Type B pancreatic cell (in vitro differentiated cells): Measurements from ENCODE around the gene ATP10B. TPM values are rescaled to one million over a fixed set of nuclear protein-coding genes. Genes with fewer than 3 reads are reported as not detected.

Source experiments
- DNase-seq: peaks from one replicate; pipeline ENCODE4 v3.0.0; 2021; ENCODE audit warnings: mixed read lengths; ENCODE audit not compliant: unreplicated experiment; ENCODE audit errors: extremely low spot score
- H3K27ac Mint-ChIP-seq: 2 replicates; pipeline ENCODE4 v1.8.0; 2021; ENCODE audit warnings: mild to moderate bottlenecking, mixed read lengths
- H3K27me3 Mint-ChIP-seq: 2 replicates; pipeline ENCODE4 v1.8.0; 2021; ENCODE audit warnings: mixed read lengths
- H3K36me3 Mint-ChIP-seq: 2 replicates; pipeline ENCODE4 v1.8.0; 2021; ENCODE audit warnings: mixed read lengths
- H3K4me1 Mint-ChIP-seq: one replicate; pipeline ENCODE4 v1.8.0; 2021; ENCODE audit warnings: mixed read lengths; ENCODE audit not compliant: unreplicated experiment
- H3K4me3 Mint-ChIP-seq: 2 replicates; pipeline ENCODE4 v1.8.0; 2021; ENCODE audit warnings: mild to moderate bottlenecking, mixed read lengths
- H3K9me3 Mint-ChIP-seq: 2 replicates; pipeline ENCODE4 v1.8.0; 2021; ENCODE audit warnings: mixed read lengths
- CTCF ChIP-seq: fragments of 200-600 bp; sonication (generic); conservative IDR thresholded peaks from 2 replicates; pipeline ENCODE4 v1.5.0; 2021; ENCODE audit warnings: antibody characterized with exemption, mild to moderate bottlenecking
- total RNA-seq: library from RNA; stranded (reverse); gene quantifications from 2 replicates; pipeline ENCODE4 v1.2.1, GENCODE V29; 2021; ENCODE audit warnings: low replicate concordance

The ATP10B gene
- total RNA-seq, 1 donor from 2014 or later = 4.0 TPM

DNA sequence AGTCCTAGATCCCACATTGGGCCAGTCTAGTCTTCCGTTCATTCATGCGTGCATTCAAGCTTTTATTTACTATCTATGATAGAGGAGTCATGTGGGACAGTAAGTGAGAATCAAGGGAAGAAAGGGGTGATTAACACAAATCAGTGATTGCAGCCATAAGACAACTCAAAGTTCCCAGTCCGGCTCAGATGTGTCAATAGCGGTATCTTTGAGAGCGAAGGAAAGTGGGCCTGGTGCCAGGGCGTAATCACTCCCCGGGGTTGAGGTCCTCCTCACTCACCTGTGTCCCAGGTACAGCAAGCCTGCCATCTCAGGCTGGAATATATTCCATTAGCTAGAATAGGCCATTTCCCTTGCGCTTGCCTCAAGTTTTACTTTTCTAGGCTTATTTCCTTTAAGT lies 196.3 kb downstream of the ATP10B start:
- no peaks in the 10 kb centered on the region for H3K36me3 Mint-ChIP-seq
- no peak overlapping the region for H3K4me3 Mint-ChIP-seq
- no peaks in the 10 kb centered on the region for H3K9me3 Mint-ChIP-seq
- H3K27ac Mint-ChIP-seq = no peak overlapping the region
- no peaks in the 10 kb centered on the region for H3K27me3 Mint-ChIP-seq
- no peaks in the 10 kb centered on the region for H3K4me1 Mint-ChIP-seq
- DNase-seq = no peak
- TF ChIP-seq CTCF = no peak

- Mint-ChIP-seq H3K4me1 (no peaks in the 10 kb centered on the region), H3K4me3 (no peak overlapping the region), H3K9me3 (no peaks in the 10 kb centered on the region), H3K36me3 (no peaks in the 10 kb centered on the region), H3K27me3 (no peaks in the 10 kb centered on the region), H3K27ac (no peak overlapping the region)
- DNase-seq = no peak
- no peak for TF ChIP-seq CTCF
These were observed 200.0 kb downstream of the ATP10B start for GRCh38 chr5:160651692-160652645.

- H3K4me1 Mint-ChIP-seq = no peaks in the 10 kb centered on the region
- no peak overlapping the region for H3K27ac Mint-ChIP-seq
- no peak for DNase-seq
- TF ChIP-seq CTCF = peak; percentile 68
- H3K9me3 Mint-ChIP-seq = no peaks in the 10 kb centered on the region
- no peak overlapping the region for H3K4me3 Mint-ChIP-seq
- no peaks in the 10 kb centered on the region for H3K36me3 Mint-ChIP-seq
- H3K27me3 Mint-ChIP-seq = no peaks in the 10 kb centered on the region
These were observed 202.7 kb downstream of the ATP10B start for GRCh38 chr5:160649304-160649703.

DNA sequence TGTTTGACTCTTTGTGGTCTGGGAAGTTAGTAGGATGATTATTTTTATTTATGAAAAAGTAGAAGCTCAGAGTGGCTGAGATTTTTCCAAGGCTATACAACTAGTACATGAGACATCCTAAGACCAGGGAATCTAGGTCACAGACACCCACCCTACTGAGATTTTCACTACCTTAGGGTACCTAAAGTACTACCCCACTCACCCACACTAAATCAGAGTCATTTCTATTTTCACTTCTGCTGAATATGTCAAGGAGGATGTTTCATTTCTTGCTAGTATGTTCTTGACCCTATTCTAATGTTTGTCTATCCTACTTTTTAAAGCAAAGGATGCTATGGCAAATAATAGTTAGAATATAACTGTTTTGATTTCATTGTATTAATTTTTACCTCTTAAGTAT lies 206.0 kb downstream of the ATP10B start:
- DNase-seq = no peak
- no peak for TF ChIP-seq CTCF
- Mint-ChIP-seq H3K4me3 (no peak overlapping the region), H3K4me1 (no peaks in the 10 kb centered on the region), H3K9me3 (no peaks in the 10 kb centered on the region), H3K36me3 (no peaks in the 10 kb centered on the region), H3K27ac (no peak overlapping the region), H3K27me3 (no peaks in the 10 kb centered on the region)

DNA sequence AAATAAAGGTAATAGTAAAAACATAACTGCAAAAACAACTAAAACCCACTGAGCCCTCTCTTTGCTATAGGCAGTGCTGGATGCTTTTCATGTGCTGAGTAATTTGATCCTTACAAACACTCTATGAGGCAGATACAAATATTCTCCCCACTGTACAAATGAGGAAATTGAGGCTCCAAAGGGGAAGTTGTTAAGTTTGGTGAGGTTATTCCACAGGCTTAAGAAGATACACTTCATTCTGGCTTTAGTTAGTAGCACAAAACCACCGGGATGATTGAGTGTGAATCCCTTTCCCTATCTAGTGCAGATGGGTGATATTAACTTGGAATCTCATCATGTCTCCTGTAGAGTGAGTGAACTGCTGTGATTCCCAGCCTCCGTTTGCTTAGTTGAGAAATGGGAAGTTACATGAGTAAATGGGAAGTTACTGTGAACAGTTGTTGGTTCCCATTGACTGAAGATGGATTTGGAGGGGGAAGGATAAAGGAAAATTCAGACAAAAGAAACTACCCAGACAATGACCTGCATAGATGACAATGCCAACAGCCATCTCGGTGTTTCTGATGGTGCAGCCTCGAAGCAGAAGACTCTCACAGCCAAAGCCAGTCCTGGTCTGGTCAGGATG lies 208.3 kb downstream of the ATP10B start:
- peaks cover 4% of the 10 kb centered on the region for H3K27me3 Mint-ChIP-seq
- no peaks in the 10 kb centered on the region for H3K9me3 Mint-ChIP-seq
- H3K4me1 Mint-ChIP-seq = no peaks in the 10 kb centered on the region
- no peak for DNase-seq
- no peak overlapping the region for H3K27ac Mint-ChIP-seq
- TF ChIP-seq CTCF = no peak
- H3K36me3 Mint-ChIP-seq = no peaks in the 10 kb centered on the region
- H3K4me3 Mint-ChIP-seq = no peak overlapping the region
